Keratinocyte (primary cell): ENCODE data around the gene ANXA4. TPM values are rescaled to one million over a fixed set of nuclear protein-coding genes. Genes with fewer than 3 reads are reported as not detected.

Experiments used
- DNase-seq: peaks from one replicate; pipeline ENCODE4 v3.0.0-alpha.2; 2011; ENCODE audit warnings: low read depth, missing footprints, low spot score
- FAIRE-seq: peaks from 2 replicates; lab custom pipeline; 2011; peaks lifted over from hg19 to GRCh38; lab: Jason Lieb, UNC
- H2AFZ ChIP-seq: 2 replicates; pipeline ENCODE4 v1.6.0; 2012; ENCODE audit warnings: low read length, control low read depth, inconsistent platforms; ENCODE audit not compliant: control insufficient read depth
- H3K27ac ChIP-seq: 2 replicates; pipeline ENCODE4 v1.5.1; 2011; ENCODE audit warnings: low read length; ENCODE audit not compliant: control insufficient read depth, insufficient read depth
- H3K27me3 ChIP-seq: 3 replicates; pipeline ENCODE4 v1.6.0; 2011; ENCODE audit warnings: low read length; ENCODE audit not compliant: control insufficient read depth, insufficient read depth; ENCODE audit errors: extremely low read depth
- H3K36me3 ChIP-seq, 2 experiments: 2 replicates in 1 of 2; 3 replicates in 1 of 2; pipeline ENCODE4 v1.5.1; 2011; ENCODE audit warnings: low read length in 2 of 2, mild to moderate bottlenecking in 1 of 2; ENCODE audit not compliant: control insufficient read depth in 2 of 2, insufficient read depth in 2 of 2; ENCODE audit errors: extremely low read depth in 1 of 2
- H3K4me1 ChIP-seq: 3 replicates; pipeline ENCODE4 v1.5.1; 2011; ENCODE audit warnings: low read length; ENCODE audit not compliant: control insufficient read depth, insufficient read depth; ENCODE audit errors: extremely low read depth
- H3K4me2 ChIP-seq: 3 replicates; pipeline ENCODE4 v1.6.0; 2011; ENCODE audit warnings: low read depth, low read length; ENCODE audit not compliant: control insufficient read depth, insufficient read depth; ENCODE audit errors: extremely low read depth
- H3K4me3 ChIP-seq, 3 experiments: fragments of 200-600 bp in 1 of 3; sonication (generic) in 1 of 3; 2 replicates in 2 of 3; 3 replicates in 1 of 3; pipeline ENCODE4 v1.5.1; 2011 to 2016; ENCODE audit warnings: low read length in 3 of 3, mild to moderate bottlenecking in 3 of 3, control low read depth in 2 of 3, inconsistent platforms in 1 of 3, low read depth in 1 of 3, mixed read lengths in 1 of 3, mixed run types in 1 of 3, moderate library complexity in 1 of 3; ENCODE audit not compliant: control insufficient read depth in 2 of 3, insufficient read depth in 2 of 3; ENCODE audit errors: extremely low read depth in 1 of 3
- H3K79me2 ChIP-seq: 2 replicates; pipeline ENCODE4 v1.6.0; 2012; ENCODE audit warnings: low read length; ENCODE audit not compliant: control insufficient read depth, insufficient read depth
- H3K9ac ChIP-seq: 3 replicates; pipeline ENCODE4 v1.6.0; 2011; ENCODE audit warnings: low read length; ENCODE audit not compliant: control insufficient read depth, insufficient read depth; ENCODE audit errors: extremely low read depth
- H3K9me1 ChIP-seq: 3 replicates; pipeline ENCODE4 v1.6.0; 2011; ENCODE audit warnings: low read length; ENCODE audit not compliant: control insufficient read depth, insufficient read depth; ENCODE audit errors: extremely low read depth
- H3K9me3 ChIP-seq: 2 replicates; pipeline ENCODE4 v1.5.1; 2012; ENCODE audit warnings: low read depth, low read length; ENCODE audit not compliant: control insufficient read depth
- H4K20me1 ChIP-seq: 3 replicates; pipeline ENCODE4 v1.6.0; 2011; ENCODE audit warnings: low read length; ENCODE audit not compliant: control insufficient read depth, insufficient read depth; ENCODE audit errors: extremely low read depth
- CTCF ChIP-seq, 3 experiments: IDR thresholded peaks in 1 of 3; conservative IDR thresholded peaks in 1 of 3; optimal IDR thresholded peaks in 1 of 3; 2 replicates in 2 of 3; 3 replicates in 1 of 3; pipeline versions ENCODE3 to v1.5.1; 2011; ENCODE audit warnings: low read length in 3 of 3, mild to moderate bottlenecking in 3 of 3, moderate library complexity in 2 of 3, control low read depth in 1 of 3, inconsistent platforms in 1 of 3; ENCODE audit not compliant: insufficient read depth in 2 of 3; ENCODE audit errors: extremely low read depth in 1 of 3
- EZH2 ChIP-seq: IDR thresholded peaks from one replicate; pipeline ENCODE4 v1.6.1; 2012; ENCODE audit warnings: inconsistent platforms, mild to moderate bottlenecking, low read length, moderate library complexity
- dilution Hi-C: fragments of 300-500 bp; cut with MboI; formaldehyde crosslinking; loops from one replicate; pipeline ENCODE4 v1.7.0; 2020; ENCODE audit warnings: low sequenced_read_pairs; ENCODE audit not compliant: extremely low pct_ligation_motif_present
- polyA plus RNA-seq, 5 experiments: library from polyadenylated mRNA; depleted of rRNA in 3 of 5; stranded (reverse) in 3 of 5; stranded (forward) in 1 of 5; unstranded in 1 of 5; fragments of >200 nt; gene quantifications; 1 replicate in 1 of 5; 2 replicates in 3 of 5; 3 replicates in 1 of 5; pipeline versions ENCODE4 v1.2.1 to v1.2.3, GENCODE V29; 2011 to 2012; ENCODE audit warnings: missing spikeins in 2 of 5, low read depth in 1 of 5, low replicate concordance in 1 of 5
- small RNA-seq, 3 experiments: library from RNA; depleted of rRNA; stranded (forward); fragments of <200 nt; gene quantifications; one replicate each; pipeline ENCODE3, GENCODE V24; 2012; ENCODE audit warnings: low read depth in 3 of 3, low replicate concordance in 1 of 3; ENCODE audit not compliant: insufficient read length in 3 of 3

Gene ANXA4
- polyA plus RNA-seq, 1 donor (not counting 4 experiments of a cell fraction or from before 2014, with no cell fraction given): 209 TPM

- dilution Hi-C loops: no loop called here
- H3K27ac ChIP-seq: no peak overlapping the region
- H3K36me3 ChIP-seq: no peaks in the 10 kb centered on the region
- H3K79me2 ChIP-seq: no peaks in the 10 kb centered on the region
- no peaks in the 10 kb centered on the region for H4K20me1 ChIP-seq
- no peaks in the 10 kb centered on the region for H3K9me3 ChIP-seq
- H3K9me1 ChIP-seq: no peaks in the 10 kb centered on the region
- H3K27me3 ChIP-seq: no peaks in the 10 kb centered on the region
- no peak for TF ChIP-seq CTCF (optimal IDR thresholded peaks at IDR 0.05 in 1 of 3, IDR thresholded peaks at IDR 0.05 in 1 of 3, conservative IDR thresholded peaks at IDR 0.05 in 1 of 3; ENCODE audit: extremely low read depth in 1 of 3, insufficient read depth in 2 of 3, low read length in 3 of 3)
- no peak for TF ChIP-seq EZH2
- no peak overlapping the region for H2AFZ ChIP-seq
- no peak overlapping the region for H3K4me3 ChIP-seq
- DNase-seq (no peak), FAIRE-seq (no peak)
- H3K4me2 ChIP-seq: no peak overlapping the region
- no peak overlapping the region for H3K9ac ChIP-seq
- H3K4me1 ChIP-seq: no peaks in the 10 kb centered on the region
Observed at GRCh38 chr2:69858261-69858660, 116.3 kb downstream of the ANXA4 start.

DNA sequence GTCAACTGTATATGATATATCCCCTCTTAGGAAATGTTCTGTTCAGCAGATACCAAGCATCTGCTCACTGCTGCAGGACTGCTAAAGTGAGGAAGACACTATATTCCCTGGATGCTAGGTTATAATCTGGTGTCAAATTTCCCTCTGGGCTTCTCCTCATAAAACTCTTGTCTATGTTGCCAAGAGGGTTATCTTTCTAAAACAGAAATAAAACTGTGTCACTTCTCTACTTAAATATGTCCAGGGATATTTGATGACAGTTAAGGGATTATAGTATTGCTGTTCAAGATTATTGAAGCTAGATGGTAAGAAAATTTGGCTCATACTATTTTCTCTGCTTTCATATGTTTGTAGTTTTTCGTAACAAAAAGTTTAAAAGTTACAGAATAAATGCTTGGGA lies 121.4 kb downstream of the ANXA4 start:
- no peak for FAIRE-seq
- dilution Hi-C loops: no loop called here

More for the DNA sequence above, 121.4 kb downstream of the ANXA4 start:
- Histone ChIP-seq H3K9ac (no peak overlapping the region), H3K4me3 (no peak overlapping the region), H3K27me3 (no peaks in the 10 kb centered on the region), H3K36me3 (peaks cover 5 to 10% of the 10 kb centered on the region in 2 experiments), H2AFZ (no peak overlapping the region), H3K4me2 (no peak overlapping the region), H3K9me3 (no peaks in the 10 kb centered on the region), H3K27ac (no peak overlapping the region), H4K20me1 (no peaks in the 10 kb centered on the region), H3K4me1 (no peaks in the 10 kb centered on the region), H3K79me2 (no peaks in the 10 kb centered on the region), H3K9me1 (no peaks in the 10 kb centered on the region)
- TF ChIP-seq CTCF (optimal IDR thresholded peaks at IDR 0.05 in 1 of 3, IDR thresholded peaks at IDR 0.05 in 1 of 3, conservative IDR thresholded peaks at IDR 0.05 in 1 of 3; ENCODE audit: extremely low read depth in 1 of 3, insufficient read depth in 2 of 3, low read length in 3 of 3) (no peak), EZH2 (no peak)
- DNase-seq: no peak

Small RNA genes within 50 kb of the gene (small RNA-seq; reads per million reads assigned to genes)
- gene RPL23AP92: 0 reads per million in 3 experiments

Other genes starting within 250 kb of the ANXA4 start
- gene AAK1, start 98.4 kb upstream of the ANXA4 start, polyA plus RNA-seq: 9.3 to 31.8 TPM (median 12.3 TPM) in 3 replicates
- 3.9 to 7.5 TPM (median 4.1 TPM) in 3 replicates for gene GMCL1, start 87.5 kb downstream of the ANXA4 start, polyA plus RNA-seq
- gene SNRNP27, start 151.8 kb downstream of the ANXA4 start, polyA plus RNA-seq: 21.5 to 41.1 TPM (median 35.7 TPM) in 3 replicates
- gene MXD1, start 173.0 kb downstream of the ANXA4 start, polyA plus RNA-seq: 7.8 to 15.9 TPM (median 14.6 TPM) in 3 replicates
- gene ASPRV1, start 219.5 kb downstream of the ANXA4 start, polyA plus RNA-seq: 0.44 to 3.4 TPM (median 1.5 TPM) in 3 replicates